Stimulated activated CD4-positive, alpha-beta T cell treated with anti-CD3 and anti-CD28 coated beads, TNF-alpha, amount 100 ng/mL, for 48 hours (primary cell): ENCODE results near the gene MYO7B.

Source experiments
- DNase-seq, 3 donors: peaks; one replicate each; pipeline ENCODE4 v3.0.0-alpha.2; 2020; ENCODE audit warnings: low read depth in 3 of 3

Gene MYO7B

GRCh38 chr2:127625572-127625951, 90.1 kb downstream of the MYO7B start:
- DNase-seq, result no peak

- no peak for DNase-seq
These were observed 90.7 kb downstream of the MYO7B start for GRCh38 chr2:127626175-127626574.

GRCh38 chr2:127626917-127627739, 91.6 kb downstream of the MYO7B start:
- no peak for DNase-seq

GRCh38 chr2:127627740-127628571, 92.5 kb downstream of the MYO7B start:
- no peak for DNase-seq

- no peak for DNase-seq
These were observed 93.5 kb downstream of the MYO7B start for GRCh38 chr2:127628767-127629614.

- no peak for DNase-seq
These were observed 94.2 kb downstream of the MYO7B start for GRCh38 chr2:127629637-127630036.

- DNase-seq, result no peak
These were observed 94.8 kb downstream of the MYO7B start for GRCh38 chr2:127630096-127630863.

GRCh38 chr2:127630864-127631540, 95.5 kb downstream of the MYO7B start:
- no peak for DNase-seq

GRCh38 chr2:127631541-127631996, 96.1 kb downstream of the MYO7B start:
- no peak for DNase-seq

- no peak for DNase-seq
These were observed 96.6 kb downstream of the MYO7B start for GRCh38 chr2:127631997-127632581.

GRCh38 chr2:127632592-127633489, 97.4 kb downstream of the MYO7B start:
- DNase-seq, result no peak

GRCh38 chr2:127633556-127634065, 98.1 kb downstream of the MYO7B start:
- DNase-seq, result no peak

- no peak for DNase-seq
These were observed 98.7 kb downstream of the MYO7B start for GRCh38 chr2:127634066-127634617.

GRCh38 chr2:127634626-127635379, 99.3 kb downstream of the MYO7B start:
- DNase-seq, result no peak

- no peak for DNase-seq
These were observed 100.1 kb downstream of the MYO7B start for GRCh38 chr2:127635380-127636237.

- no peak for DNase-seq
These were observed 101.1 kb downstream of the MYO7B start for GRCh38 chr2:127636248-127637235.
